Measurements from ENCODE around the gene ZNF74.

GRCh38 chr22:20421507-20421874, 27.5 kb downstream of the ZNF74 start:
- TF ChIP-seq POLR2A (IDR thresholded peaks at IDR 0.05; ENCODE audit: low read depth, low read length) (no peak), POLR2AphosphoS5 (IDR thresholded peaks at IDR 0.05; ENCODE audit: low read depth, low read length) (no peak)

Data from GM12892 (cell line).